ENCODE measurements around the gene TSC22D1.

DNA sequence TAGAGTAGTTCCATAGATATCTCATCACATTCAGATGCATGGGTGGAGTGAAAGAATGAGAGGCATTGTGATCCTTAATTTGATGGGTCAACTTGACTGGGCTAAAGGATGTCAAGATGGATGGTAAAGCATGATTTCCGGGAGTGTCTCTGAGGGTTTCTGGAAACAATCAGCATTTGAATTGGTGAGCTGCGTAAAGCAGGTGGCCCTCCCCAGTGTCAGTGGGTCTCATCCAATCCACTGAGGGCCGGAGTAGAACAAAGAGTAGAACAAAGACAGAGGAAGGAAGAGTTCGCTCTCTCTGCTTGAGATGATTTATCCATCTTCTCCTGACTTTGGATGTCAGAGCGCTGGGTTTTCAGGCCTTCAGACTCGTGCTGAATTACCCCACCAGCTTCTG is 159.4 kb downstream of the TSC22D1 start:
- no peak for TF ChIP-seq POLR2A (IDR thresholded peaks at IDR 0.05)
- TF ChIP-seq, protein P1, sequence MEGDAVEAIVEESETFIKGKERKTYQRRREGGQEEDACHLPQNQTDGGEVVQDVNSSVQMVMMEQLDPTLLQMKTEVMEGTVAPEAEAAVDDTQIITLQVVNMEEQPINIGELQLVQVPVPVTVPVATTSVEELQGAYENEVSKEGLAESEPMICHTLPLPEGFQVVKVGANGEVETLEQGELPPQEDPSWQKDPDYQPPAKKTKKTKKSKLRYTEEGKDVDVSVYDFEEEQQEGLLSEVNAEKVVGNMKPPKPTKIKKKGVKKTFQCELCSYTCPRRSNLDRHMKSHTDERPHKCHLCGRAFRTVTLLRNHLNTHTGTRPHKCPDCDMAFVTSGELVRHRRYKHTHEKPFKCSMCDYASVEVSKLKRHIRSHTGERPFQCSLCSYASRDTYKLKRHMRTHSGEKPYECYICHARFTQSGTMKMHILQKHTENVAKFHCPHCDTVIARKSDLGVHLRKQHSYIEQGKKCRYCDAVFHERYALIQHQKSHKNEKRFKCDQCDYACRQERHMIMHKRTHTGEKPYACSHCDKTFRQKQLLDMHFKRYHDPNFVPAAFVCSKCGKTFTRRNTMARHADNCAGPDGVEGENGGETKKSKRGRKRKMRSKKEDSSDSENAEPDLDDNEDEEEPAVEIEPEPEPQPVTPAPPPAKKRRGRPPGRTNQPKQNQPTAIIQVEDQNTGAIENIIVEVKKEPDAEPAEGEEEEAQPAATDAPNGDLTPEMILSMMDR (IDR thresholded peaks at IDR 0.05): no peak
- TF ChIP-seq POLR2AphosphoS5 (IDR thresholded peaks at IDR 0.05): no peak
